IMR-90 (cell line): ENCODE data around the gene PDS5B. TPM values are rescaled to one million over a fixed set of nuclear protein-coding genes. Genes with fewer than 3 reads are reported as not detected.
A peak's percentile ranks its signal among the peaks of the same experiment; 100 is the strongest.
"Not testable (repeated sequence)": the region's sequence is repeated elsewhere in the genome, so short reads cannot be mapped to it uniquely, and the experiment has no call there.

ENCODE experiments used
- ATAC-seq: fragments of 200-7000 bp; cut with Tn5 transposase; 2 replicates; pipeline ENCODE4 v1.9.1; 2020; ENCODE audit warnings: low read depth, mild to moderate bottlenecking, moderate library complexity
- BruUV-seq: library from RNA; stranded (reverse); fragments of 400-500 nt; replicated peaks from 2 replicates; lab custom pipeline; 2021; lab: Mats Ljungman, UMichigan
- CTCF ChIA-PET: fragments of 300-600 bp; formaldehyde crosslinking; extraction: SDS; loops from one replicate; lab custom pipeline; 2021; ENCODE audit warnings: antibody characterized with exemption; lab: Yijun Ruan, JAX
- POLR2A ChIA-PET: fragments of 300-600 bp; sonication (Branson Sonifier 250); formaldehyde crosslinking; loops from one replicate; lab custom pipeline; 2022; ENCODE audit warnings: antibody characterized with exemption; ENCODE audit not compliant: unreplicated experiment; lab: Charles Lee
- DNase-seq: peaks from one replicate; pipeline ENCODE4 v3.0.0; 2013
- H2AFZ ChIP-seq: replicated peaks from 2 replicates; pipeline ENCODE3; 2013; ENCODE audit warnings: low read length, mild to moderate bottlenecking; ENCODE audit not compliant: poor library complexity
- H2AK5ac ChIP-seq: 2 replicates; pipeline ENCODE4 v1.6.1; 2013; ENCODE audit warnings: low read depth, low read length, inconsistent platforms
- H2AK9ac ChIP-seq: replicated peaks from 2 replicates; pipeline ENCODE3; 2013; ENCODE audit warnings: mild to moderate bottlenecking, low read depth, low read length, moderate library complexity; ENCODE audit not compliant: poor library complexity
- H2BK120ac ChIP-seq: 2 replicates; pipeline ENCODE4 v1.6.1; 2013; ENCODE audit warnings: low read depth, low read length, inconsistent platforms
- H2BK15ac ChIP-seq: 3 replicates; pipeline ENCODE4 v1.6.1; 2013; ENCODE audit warnings: low read depth, low read length, inconsistent platforms
- H2BK20ac ChIP-seq: 2 replicates; pipeline ENCODE4 v1.6.1; 2013; ENCODE audit warnings: low read depth, mild to moderate bottlenecking, inconsistent platforms, low read length, moderate library complexity
- H2BK5ac ChIP-seq: 2 replicates; pipeline ENCODE4 v1.6.1; 2013; ENCODE audit warnings: mild to moderate bottlenecking, low read depth, low read length, inconsistent platforms; ENCODE audit not compliant: poor library complexity, severe bottlenecking
- H3K14ac ChIP-seq: replicated peaks from 2 replicates; pipeline ENCODE4 v1.6.1; 2013; ENCODE audit warnings: low read depth, low read length, inconsistent platforms
- H3K18ac ChIP-seq: 2 replicates; pipeline ENCODE4 v1.6.1; 2013; ENCODE audit warnings: low read depth, low read length, control low read depth
- H3K23ac ChIP-seq: 2 replicates; pipeline ENCODE4 v1.6.1; 2013; ENCODE audit warnings: low read depth, low read length, inconsistent platforms
- H3K27ac ChIP-seq: 2 replicates; pipeline ENCODE4 v1.5.1; 2013; ENCODE audit warnings: mild to moderate bottlenecking, control low read depth, low read length; ENCODE audit not compliant: insufficient read depth
- H3K27me3 ChIP-seq: 2 replicates; pipeline ENCODE4 v1.6.1; 2013; ENCODE audit warnings: low read length; ENCODE audit not compliant: control insufficient read depth, insufficient read depth
- H3K36me3 ChIP-seq: 2 replicates; pipeline ENCODE4 v1.6.1; 2013; ENCODE audit warnings: low read length, mixed read lengths; ENCODE audit not compliant: control insufficient read depth, insufficient read depth
- H3K4ac ChIP-seq: 2 replicates; pipeline ENCODE4 v1.6.1; 2013; ENCODE audit warnings: low read depth, low read length, inconsistent platforms
- H3K4me1 ChIP-seq: 2 replicates; pipeline ENCODE4 v1.6.1; 2013; ENCODE audit warnings: low read length, mixed read lengths; ENCODE audit not compliant: control insufficient read depth, insufficient read depth
- H3K4me2 ChIP-seq: 2 replicates; pipeline ENCODE4 v1.6.1; 2013; ENCODE audit warnings: low read depth, mild to moderate bottlenecking, control low read depth, low read length, moderate library complexity
- H3K4me3 ChIP-seq: 2 replicates; pipeline ENCODE4 v1.5.1; 2013; ENCODE audit warnings: low read depth, mild to moderate bottlenecking, control low read depth, low read length, moderate library complexity; ENCODE audit not compliant: insufficient read depth
- H3K56ac ChIP-seq: 2 replicates; pipeline ENCODE4 v1.6.1; 2013; ENCODE audit warnings: low read length, inconsistent platforms; ENCODE audit not compliant: insufficient read depth; ENCODE audit errors: extremely low read depth
- H3K79me1 ChIP-seq, 2 experiments: 2 replicates each; pipeline ENCODE4 v1.6.1; 2013; ENCODE audit warnings: low read length in 2 of 2, inconsistent platforms in 1 of 2, low read depth in 1 of 2
- H3K9ac ChIP-seq: 2 replicates; pipeline ENCODE4 v1.6.1; 2013; ENCODE audit warnings: low read depth, low read length, control low read depth
- H3K9me1 ChIP-seq: 2 replicates; pipeline ENCODE4 v1.6.1; 2013; ENCODE audit warnings: low read length, inconsistent platforms; ENCODE audit not compliant: insufficient read depth
- H3K9me3 ChIP-seq: 2 replicates; pipeline ENCODE4 v1.6.1; 2013; ENCODE audit warnings: low read length; ENCODE audit not compliant: control insufficient read depth, insufficient read depth
- H4K20me1 ChIP-seq: 2 replicates; pipeline ENCODE4 v1.6.1; 2013; ENCODE audit warnings: low read length, inconsistent platforms; ENCODE audit not compliant: insufficient read depth
- H4K5ac ChIP-seq: 2 replicates; pipeline ENCODE4 v1.6.1; 2013; ENCODE audit warnings: mild to moderate bottlenecking, low read depth, low read length, control low read depth
- H4K8ac ChIP-seq, 2 experiments: 2 replicates each; pipeline ENCODE4 v1.6.1; 2013; ENCODE audit warnings: low read depth in 2 of 2, low read length in 2 of 2, control low read depth in 1 of 2, inconsistent platforms in 1 of 2
- H4K91ac ChIP-seq: 2 replicates; pipeline ENCODE4 v1.6.1; 2013; ENCODE audit warnings: low read depth, low read length, inconsistent platforms; ENCODE audit not compliant: insufficient read depth
- CEBPB ChIP-seq: IDR thresholded peaks from 2 replicates; pipeline ENCODE4 v1.6.1; 2012; ENCODE audit warnings: low read depth, low read length, improper control_type of control experiment
- CHD1 ChIP-seq: IDR thresholded peaks from 2 replicates; pipeline ENCODE4 v1.6.1; 2012; ENCODE audit warnings: low read depth, low read length, improper control_type of control experiment
- MAZ ChIP-seq: IDR thresholded peaks from 2 replicates; pipeline ENCODE4 v1.6.1; 2012; ENCODE audit warnings: low read depth, mild to moderate bottlenecking, low read length, improper control_type of control experiment, moderate library complexity, borderline replicate concordance
- MXI1 ChIP-seq: IDR thresholded peaks from 2 replicates; pipeline ENCODE4 v1.6.1; 2012; ENCODE audit warnings: low read depth, mild to moderate bottlenecking, low read length, moderate library complexity, borderline replicate concordance
- POLR2A ChIP-seq: IDR thresholded peaks from 2 replicates; pipeline ENCODE4 v1.6.1; 2012; ENCODE audit warnings: mild to moderate bottlenecking, low read depth, low read length
- RCOR1 ChIP-seq: IDR thresholded peaks from 2 replicates; pipeline ENCODE4 v1.6.1; 2012; ENCODE audit warnings: mild to moderate bottlenecking, low read length, improper control_type of control experiment; ENCODE audit not compliant: insufficient replicate concordance
- SMC3 ChIP-seq: fragments of 150-350 bp; IDR thresholded peaks from 2 replicates; pipeline ENCODE4 v1.6.1; 2016; ENCODE audit warnings: low read depth, mild to moderate bottlenecking, antibody characterized with exemption, low read length, moderate library complexity
- WGBS, 2 experiments: methylation state at CpG; one replicate each; pipeline versions ENCODE4 v1.1.5 to v1.1.7; 2013; ENCODE audit warnings: missing lambda C conversion rate in 2 of 2; ENCODE audit not compliant: insufficient read length in 1 of 2; ENCODE audit errors: extremely low coverage in 2 of 2; 5-methylcytosine and 5-hydroxymethylcytosine counted together
- dilution Hi-C: fragments of 300-500 bp; cut with HindIII; formaldehyde crosslinking; loops from one replicate; pipeline ENCODE4 v1.14.3; 2018; ENCODE audit warnings: low sequenced_read_pairs; ENCODE audit not compliant: unreplicated experiment
- in situ Hi-C: fragments of 300-500 bp; cut with MboI; formaldehyde crosslinking; loops from 3 replicates; pipeline ENCODE4 v1.14.3; 2019; ENCODE audit warnings: low sequenced_read_pairs, inconsistent platforms, mixed read lengths
- intact Hi-C: fragments of 100-400 bp; cut with micrococcal nuclease; formaldehyde crosslinking; loops from 2 replicates; pipeline ENCODE4 v1.10.0; 2022
- polyA plus RNA-seq, 3 experiments: library from polyadenylated mRNA; depleted of rRNA; stranded (reverse); fragments of >200 nt; gene quantifications; 2 replicates each; pipeline ENCODE4 v1.2.3, GENCODE V29; 2012; ENCODE audit warnings: low replicate concordance in 1 of 3
- total RNA-seq: library from RNA; depleted of rRNA; stranded (reverse); fragments of >200 nt; gene quantifications from 2 replicates; pipeline ENCODE4 v1.2.3, GENCODE V29; 2012

PDS5B gene
- total and polyA plus RNA-seq, 2 of the 4 experiments (the other 2 are of a cell fraction), result 6.2 to 20.1 TPM

- intact Hi-C loops, result no loop called here
- Histone ChIP-seq H2BK20ac (no peak overlapping the region), H3K4me1 (no peaks in the 10 kb centered on the region)
Measured at GRCh38 chr13:32720026-32720425, 133.8 kb downstream of the PDS5B start.

GRCh38 chr13:32721131-32722034, 135.1 kb downstream of the PDS5B start:
- H3K9me3 ChIP-seq, H2BK5ac ChIP-seq, H3K4me3 ChIP-seq, H3K9ac ChIP-seq, H3K9me1 ChIP-seq, H3K4ac ChIP-seq, intact Hi-C loops, H2BK120ac ChIP-seq, dilution Hi-C loops, H2BK20ac ChIP-seq, H2BK15ac ChIP-seq, H4K8ac ChIP-seq, H3K27ac ChIP-seq, H3K36me3 ChIP-seq, H3K4me1 ChIP-seq, H3K14ac ChIP-seq, H3K56ac ChIP-seq, ATAC-seq, H2AFZ ChIP-seq, H2AK5ac ChIP-seq, H3K18ac ChIP-seq, H4K20me1 ChIP-seq, H4K91ac ChIP-seq, H3K27me3 ChIP-seq, BruUV-seq, H3K4me2 ChIP-seq, CTCF ChIA-PET, in situ Hi-C loops, DNase-seq, H2AK9ac ChIP-seq, H3K23ac ChIP-seq, H4K5ac ChIP-seq, POLR2A ChIA-PET: not testable (repeated sequence)
- H3K79me1 ChIP-seq, result peaks cover 3 to 21% of the 10 kb centered on the region in 2 experiments; a peak in 3 of 4 replicates
- WGBS, 2 experiments, result no CpG with 5 or more reads among the region's 58 CpGs

More at GRCh38 chr13:32720026-32720425, 133.8 kb downstream of the PDS5B start:
- no peak overlapping the region for H3K9ac ChIP-seq
- H3K9me1 ChIP-seq, result peaks cover 3% of the 10 kb centered on the region; the same call in 1 of the 2 replicates
- H3K27ac ChIP-seq, result no peak overlapping the region
- DNase-seq (peak; percentile 48), ATAC-seq (peak; percentile 35)
- H3K18ac ChIP-seq, result no peak overlapping the region
- H2BK5ac ChIP-seq, result no peak overlapping the region
- CTCF ChIA-PET, result no interaction called here
- POLR2A ChIA-PET, result no interaction called here
- H3K14ac ChIP-seq, result no peak overlapping the region
- in situ Hi-C loops, result no loop called here
- H4K5ac ChIP-seq, result no peak overlapping the region
- peaks cover 3 to 16% of the 10 kb centered on the region in 2 experiments; a peak in 3 of 4 replicates for H3K79me1 ChIP-seq
- H2AFZ ChIP-seq, result no peak overlapping the region
- H4K8ac ChIP-seq, result no peak overlapping the region
- peak overlapping the region; percentile 42; the same call in 1 of the 2 replicates for H3K4ac ChIP-seq
- no peak overlapping the region for H3K23ac ChIP-seq
- no peak overlapping the region for H3K4me2 ChIP-seq
- no peaks in the 10 kb centered on the region for H4K20me1 ChIP-seq
- no peak overlapping the region for H2AK9ac ChIP-seq
- dilution Hi-C loops, result no loop called here
- no peak overlapping the region for H4K91ac ChIP-seq
- H3K9me3 ChIP-seq, result no peaks in the 10 kb centered on the region
- H3K56ac ChIP-seq, result no peak overlapping the region
- BruUV-seq, result no TSS peak
- no peak overlapping the region for H3K4me3 ChIP-seq
- no peak overlapping the region for H2BK120ac ChIP-seq
- TF ChIP-seq MXI1, result no peak
- TF ChIP-seq CHD1, result no peak
- TF ChIP-seq MAZ, result no peak
- TF ChIP-seq POLR2A, result no peak
- TF ChIP-seq SMC3, result no peak
- TF ChIP-seq CEBPB, result peak; percentile 47
- TF ChIP-seq RCOR1, result no peak
- no peaks in the 10 kb centered on the region for H3K36me3 ChIP-seq
- H2AK5ac ChIP-seq, result no peak overlapping the region
- WGBS, 2 experiments, result no CpG with 5 or more reads among the region's 2 CpGs
- no peaks in the 10 kb centered on the region for H3K27me3 ChIP-seq
- no peak overlapping the region for H2BK15ac ChIP-seq
